Subcutaneous adipose tissue (tissue), 4 donors: ENCODE measurements around the gene CDKN1C. TPM values are rescaled to one million over a fixed set of nuclear protein-coding genes. Genes with fewer than 3 reads are reported as not detected.

Source experiments
- total RNA-seq, 4 donors: library from RNA; depleted of rRNA; stranded (reverse); fragments of >200 nt; gene quantifications; one replicate each; pipeline ENCODE4 v1.1.0, GENCODE V29; 2016
- TF ChIP-seq, protein P1 (sequence below): fragments of 450-650 bp; IDR thresholded peaks from one replicate; pipeline ENCODE4 v1.5.1; 2016; ENCODE audit warnings: low read depth, mild to moderate bottlenecking, control low read depth, antibody characterized with exemption, moderate library complexity

Gene CDKN1C
- total RNA-seq, 4 donors from 2014 or later = 73.3 to 347 (median 166) TPM

DNA sequence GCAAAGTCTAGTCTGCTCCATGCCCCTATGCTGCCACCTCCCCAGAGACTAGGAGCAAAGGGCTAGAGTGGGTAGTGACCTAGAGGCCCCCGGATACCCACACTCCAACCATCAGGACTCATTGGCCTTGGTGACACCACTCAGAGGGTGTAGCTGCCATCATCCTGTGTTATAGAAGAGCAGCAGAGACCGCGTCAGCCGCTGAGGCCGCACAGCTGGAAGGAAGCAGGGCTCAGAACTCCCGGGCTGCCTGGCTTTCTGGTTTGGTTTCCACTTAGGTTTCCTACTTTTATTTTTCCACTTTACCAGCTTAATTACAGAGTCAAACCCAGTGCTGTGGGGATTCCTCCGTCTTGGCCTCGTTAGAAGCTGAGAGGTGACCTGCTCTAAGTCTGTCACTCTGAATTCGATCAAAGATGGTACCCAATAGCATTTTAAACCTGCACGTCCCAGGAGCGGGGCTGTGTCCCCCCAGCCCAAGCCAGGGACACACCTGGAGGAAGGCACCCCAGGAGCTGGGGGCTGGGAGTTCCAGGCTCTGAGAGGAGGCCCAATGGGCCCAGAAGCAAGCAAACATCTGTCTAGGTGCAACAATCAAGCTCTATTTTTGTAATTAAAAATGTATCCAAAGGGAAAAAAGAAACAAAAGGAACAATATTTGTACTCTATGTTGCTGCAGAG, 2.1 kb upstream of the CDKN1C start:
- TF ChIP-seq, protein P1, sequence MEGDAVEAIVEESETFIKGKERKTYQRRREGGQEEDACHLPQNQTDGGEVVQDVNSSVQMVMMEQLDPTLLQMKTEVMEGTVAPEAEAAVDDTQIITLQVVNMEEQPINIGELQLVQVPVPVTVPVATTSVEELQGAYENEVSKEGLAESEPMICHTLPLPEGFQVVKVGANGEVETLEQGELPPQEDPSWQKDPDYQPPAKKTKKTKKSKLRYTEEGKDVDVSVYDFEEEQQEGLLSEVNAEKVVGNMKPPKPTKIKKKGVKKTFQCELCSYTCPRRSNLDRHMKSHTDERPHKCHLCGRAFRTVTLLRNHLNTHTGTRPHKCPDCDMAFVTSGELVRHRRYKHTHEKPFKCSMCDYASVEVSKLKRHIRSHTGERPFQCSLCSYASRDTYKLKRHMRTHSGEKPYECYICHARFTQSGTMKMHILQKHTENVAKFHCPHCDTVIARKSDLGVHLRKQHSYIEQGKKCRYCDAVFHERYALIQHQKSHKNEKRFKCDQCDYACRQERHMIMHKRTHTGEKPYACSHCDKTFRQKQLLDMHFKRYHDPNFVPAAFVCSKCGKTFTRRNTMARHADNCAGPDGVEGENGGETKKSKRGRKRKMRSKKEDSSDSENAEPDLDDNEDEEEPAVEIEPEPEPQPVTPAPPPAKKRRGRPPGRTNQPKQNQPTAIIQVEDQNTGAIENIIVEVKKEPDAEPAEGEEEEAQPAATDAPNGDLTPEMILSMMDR = no peak

DNA sequence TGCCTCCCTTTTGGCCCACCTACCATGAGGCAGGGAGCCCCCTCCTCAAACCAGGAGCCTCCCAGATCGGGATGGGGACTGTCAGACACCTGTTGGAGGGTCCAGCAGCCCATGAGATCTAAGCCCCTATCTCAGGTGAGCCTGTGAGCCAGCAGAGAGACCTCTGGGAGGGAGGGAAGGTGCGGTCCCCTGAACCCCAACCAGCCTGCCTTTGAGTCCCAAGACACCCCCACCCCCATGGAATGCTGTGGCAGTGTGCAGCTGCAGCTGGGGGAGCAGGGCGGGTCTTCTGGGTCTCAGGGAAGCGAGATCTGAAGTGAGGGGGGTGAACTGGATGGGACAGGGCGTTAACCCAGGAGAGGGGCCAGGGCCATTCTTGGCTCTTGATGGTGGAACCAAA, 1.4 kb upstream of the CDKN1C start:
- TF ChIP-seq, protein P1 = no peak

DNA sequence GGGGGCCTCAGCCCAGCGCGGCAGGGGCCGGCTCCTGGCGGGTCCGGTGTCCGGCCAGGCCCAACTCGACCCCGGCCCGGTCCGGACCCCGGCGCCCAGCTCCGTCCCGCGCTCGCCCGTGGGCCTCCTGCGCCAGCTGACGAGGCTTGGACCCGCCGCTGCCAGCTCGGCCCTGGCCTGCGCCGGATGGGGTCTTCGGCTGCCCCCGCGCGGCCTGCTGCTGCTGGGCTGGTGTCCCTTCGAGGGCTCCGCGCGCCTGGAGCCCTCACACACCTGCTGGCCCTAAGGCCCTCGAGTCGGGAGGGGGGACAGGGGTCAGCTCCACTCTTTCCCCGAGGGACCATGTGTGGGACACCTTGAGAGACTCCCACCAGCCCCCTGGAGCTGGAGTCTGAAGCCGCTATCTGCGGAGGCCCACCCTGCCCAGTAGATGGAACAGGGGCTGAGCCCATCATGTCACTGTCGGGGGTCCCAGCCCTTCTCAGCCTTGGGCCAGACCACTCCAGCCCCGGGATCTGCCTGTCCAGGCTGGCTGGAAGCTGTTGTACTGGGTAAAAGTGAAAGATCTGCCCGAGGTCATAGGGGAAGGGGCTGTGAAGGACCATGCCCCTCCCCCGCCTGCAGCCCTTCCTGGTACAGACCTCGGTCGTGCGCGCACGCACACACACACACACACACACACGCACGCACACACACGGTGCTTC, 768 bp upstream of the CDKN1C start:
- TF ChIP-seq, protein P1 = no peak

DNA sequence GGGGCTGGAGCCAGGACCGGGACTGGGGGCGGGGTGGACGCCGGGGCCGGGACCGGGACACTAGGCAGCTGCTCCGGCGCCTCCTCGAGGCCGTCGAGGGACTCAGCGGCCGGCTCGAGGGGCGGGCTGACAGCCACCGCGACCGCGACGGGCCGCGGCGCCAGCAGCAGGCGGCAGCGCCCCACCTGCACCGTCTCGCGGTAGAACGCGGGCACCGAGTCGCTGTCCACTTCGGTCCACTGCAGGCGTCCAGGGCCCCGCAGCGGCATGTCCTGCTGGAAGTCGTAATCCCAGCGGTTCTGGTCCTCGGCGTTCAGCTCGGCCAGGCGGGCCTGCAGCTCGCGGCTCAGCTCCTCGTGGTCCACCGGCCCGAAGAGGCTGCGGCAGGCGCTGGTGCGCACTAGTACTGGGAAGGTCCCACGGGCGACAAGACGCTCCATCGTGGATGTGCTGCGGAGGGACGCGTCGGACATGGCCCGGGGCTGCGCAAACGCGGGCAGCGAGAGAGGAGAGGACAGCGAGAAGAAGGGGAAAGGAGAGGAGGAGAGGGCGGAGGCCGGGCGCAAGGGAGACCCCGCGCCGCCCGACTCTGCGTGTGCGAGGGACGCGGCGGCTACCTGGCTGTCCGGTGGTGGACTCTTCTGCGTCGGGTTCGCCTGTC, 428 bp downstream of the CDKN1C start:
- TF ChIP-seq, protein P1 = no peak

DNA sequence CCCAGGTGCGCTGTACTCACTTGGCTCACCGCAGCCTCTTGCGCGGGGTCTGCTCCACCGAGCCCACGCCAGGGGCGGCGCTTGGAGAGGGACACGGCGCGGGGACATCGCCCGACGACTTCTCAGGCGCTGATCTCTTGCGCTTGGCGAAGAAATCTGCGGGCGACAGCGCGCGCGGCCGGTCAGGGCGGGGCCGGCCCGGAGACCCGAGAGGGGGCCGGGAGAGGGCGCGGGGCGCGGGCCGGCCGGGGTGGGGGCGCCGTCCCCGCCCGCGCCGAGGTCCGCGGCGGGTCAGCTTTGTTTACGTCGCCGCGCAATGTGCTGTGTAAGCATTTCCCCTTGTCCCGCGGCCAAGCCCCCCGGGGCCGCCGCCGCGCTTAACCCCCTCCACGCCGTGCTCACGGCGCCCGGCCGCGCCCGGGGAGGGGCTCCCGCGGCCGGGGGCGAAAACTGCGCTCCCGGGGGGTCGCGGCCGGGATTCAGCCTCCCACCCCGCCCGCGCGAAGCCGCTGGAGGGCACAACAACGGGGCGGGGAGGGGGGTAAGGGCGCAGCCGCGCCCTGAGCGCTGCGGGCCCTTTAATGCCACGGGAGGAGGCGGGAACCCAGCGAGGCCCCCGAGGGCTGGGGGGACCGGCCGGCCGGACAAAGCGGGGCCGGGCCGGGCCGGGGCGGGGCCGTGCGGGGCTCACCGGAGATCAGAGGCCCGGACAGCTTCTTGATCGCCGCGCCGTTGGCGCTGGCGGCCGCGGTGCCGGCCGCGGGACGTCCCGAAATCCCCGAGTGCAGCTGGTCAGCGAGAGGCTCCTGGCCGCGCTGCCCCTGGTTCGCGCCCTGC, 1.4 kb downstream of the CDKN1C start:
- TF ChIP-seq, protein P1 = no peak

DNA sequence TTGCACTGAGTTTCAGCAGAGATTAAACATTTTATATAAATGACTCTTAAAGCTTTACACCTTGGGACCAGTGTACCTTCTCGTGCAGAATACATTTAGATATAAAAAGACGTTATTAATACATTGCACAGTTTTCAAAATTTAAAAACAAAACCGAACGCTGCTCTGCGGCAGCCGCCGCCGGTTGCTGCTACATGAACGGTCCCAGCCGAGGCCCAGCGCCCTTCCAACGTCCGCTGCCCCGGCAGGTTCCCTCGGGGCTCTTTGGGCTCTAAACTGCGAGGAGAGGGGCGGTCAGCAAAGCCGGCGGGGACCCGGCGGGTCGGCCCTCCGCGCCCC, 2.0 kb downstream of the CDKN1C start:
- TF ChIP-seq, protein P1 = no peak
